T-cell (primary cell): ENCODE measurements around the gene CHRNB2. TPM values are rescaled to one million over a fixed set of nuclear protein-coding genes. Genes with fewer than 3 reads are reported as not detected.

Experiments used
- ATAC-seq, 4 experiments: fragments of 200-7000 bp in 3 of 4; fragments of 150-1000 bp in 1 of 4; cut with Tn5 transposase; replicated peaks in 1 of 4; 1 replicate in 3 of 4; 2 replicates in 1 of 4; pipeline ENCODE4 v1.10.0; 2021; ENCODE audit warnings: moderate library complexity in 3 of 4, mild to moderate bottlenecking in 2 of 4, moderate number of reproducible peaks in 1 of 4
- CTCF ChIA-PET, 2 donors: fragments of 300-600 bp; sonication (Branson Sonifier 250); formaldehyde crosslinking; loops; one replicate each; lab custom pipeline; 2022; ENCODE audit warnings: antibody characterized with exemption in 2 of 2; lab: Charles Lee
- POLR2A ChIA-PET, 2 donors: fragments of 300-600 bp; sonication (Branson Sonifier 250); formaldehyde crosslinking; loops; one replicate each; lab custom pipeline; 2022; ENCODE audit warnings: antibody characterized with exemption in 2 of 2; lab: Charles Lee
- DNase-seq, 35 experiments: peaks; one replicate each; pipeline versions ENCODE4 v3.0.0 to v3.0.0-alpha.2; 2013 to 2023
- H3K27ac ChIP-seq: one replicate; pipeline ENCODE4 v1.5.1; 2013; ENCODE audit warnings: low read length
- H3K27me3 ChIP-seq, 2 experiments: replicated peaks in 1 of 2; 1 replicate in 1 of 2; 2 replicates in 1 of 2; pipeline versions ENCODE4 v1.6.1 to v1.7.0; 2013; ENCODE audit warnings: low read length in 1 of 2, mixed read lengths in 1 of 2; ENCODE audit not compliant: control insufficient read depth in 2 of 2, insufficient read depth in 2 of 2; ENCODE audit errors: extremely low read depth in 1 of 2
- H3K36me3 ChIP-seq, 2 donors: 1 replicate in 1 of 2; 2 replicates in 1 of 2; pipeline versions ENCODE4 v1.6.1 to v1.7.0; 2013; ENCODE audit warnings: low read length in 1 of 2; ENCODE audit not compliant: control insufficient read depth in 2 of 2, insufficient read depth in 1 of 2; ENCODE audit errors: extremely low read depth in 1 of 2
- H3K4me1 ChIP-seq, 2 experiments: 1 replicate in 1 of 2; 2 replicates in 1 of 2; pipeline versions ENCODE4 v1.6.1 to v1.7.0; 2013; ENCODE audit warnings: low read length in 2 of 2, mixed read lengths in 1 of 2; ENCODE audit not compliant: insufficient read depth in 2 of 2, control insufficient read depth in 1 of 2; ENCODE audit errors: extremely low read depth in 1 of 2
- H3K4me3 ChIP-seq, 2 donors: 1 replicate in 1 of 2; 2 replicates in 1 of 2; pipeline versions ENCODE4 v1.5.1 to v1.7.0; 2013; ENCODE audit warnings: mild to moderate bottlenecking in 2 of 2, low read length in 1 of 2, moderate library complexity in 1 of 2; ENCODE audit not compliant: control insufficient read depth in 1 of 2; ENCODE audit errors: extremely low read depth in 1 of 2
- H3K9me3 ChIP-seq: 2 replicates; pipeline ENCODE4 v1.7.0; 2013
- H3K27ac Mint-ChIP-seq, 2 donors: one replicate each; pipeline ENCODE4 v1.8.0; 2020 to 2021; ENCODE audit warnings: mild to moderate bottlenecking in 2 of 2, mixed read lengths in 2 of 2
- H3K27me3 Mint-ChIP-seq, 2 donors: one replicate each; pipeline ENCODE4 v1.8.0; 2021 to 2022; ENCODE audit warnings: mixed read lengths in 2 of 2
- H3K36me3 Mint-ChIP-seq: one replicate; pipeline ENCODE4 v1.8.0; 2021; ENCODE audit warnings: mixed read lengths
- H3K4me1 Mint-ChIP-seq, 3 donors: one replicate each; pipeline ENCODE4 v1.8.0; 2020 to 2022; ENCODE audit warnings: mixed read lengths in 3 of 3, mild to moderate bottlenecking in 1 of 3
- H3K4me3 Mint-ChIP-seq, 3 donors: one replicate each; pipeline ENCODE4 v1.8.0; 2020 to 2022; ENCODE audit warnings: mild to moderate bottlenecking in 3 of 3, mixed read lengths in 3 of 3, moderate library complexity in 3 of 3
- H3K9me3 Mint-ChIP-seq, 3 donors: one replicate each; pipeline ENCODE4 v1.8.0; 2020 to 2022; ENCODE audit warnings: mixed read lengths in 3 of 3
- WGBS: methylation state at CpG from one replicate; pipeline ENCODE4 v1.1.5; 2013; ENCODE audit warnings: missing lambda C conversion rate; ENCODE audit not compliant: insufficient coverage; 5-methylcytosine and 5-hydroxymethylcytosine counted together
- total RNA-seq, 35 experiments: library from RNA in 6 of 35; stranded (reverse) in 6 of 35; fragments of 120-200 nt in 1 of 35; gene quantifications; one replicate each; pipeline versions ENCODE4 v1.2.1 to v1.2.4 and lab custom pipeline; 2013 to 2026

The CHRNB2 gene
- total RNA-seq, 5 donors from 2014 or later (not counting 1 experiment from before 2014, with no cell fraction given): 0.15 TPM; not detected in 4

DNA sequence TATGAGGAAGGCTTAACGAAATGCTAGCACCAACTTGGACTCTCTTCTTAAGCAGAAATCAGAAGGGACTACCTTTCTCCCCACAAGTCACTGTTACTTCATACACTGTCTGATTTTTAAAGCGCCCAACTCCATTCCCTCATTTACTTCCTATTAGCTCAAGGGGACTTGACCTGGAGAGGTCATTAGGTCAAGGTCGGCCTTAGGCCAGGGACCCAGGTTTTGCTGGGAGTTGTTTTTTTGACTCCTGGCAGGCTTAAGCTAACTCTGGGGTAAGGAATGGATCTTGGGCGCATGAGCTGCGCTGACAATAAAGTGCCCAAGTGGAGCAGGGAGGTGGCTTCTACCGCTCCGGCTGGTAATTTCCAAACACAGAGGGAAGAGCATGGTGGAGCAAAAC lies 23.6 kb downstream of the CHRNB2 start:
- no peak overlapping the region for H3K27ac ChIP-seq
- H3K9me3 ChIP-seq: no peaks in the 10 kb centered on the region
- peaks cover 0 to 14% (median 0%) of the 10 kb centered on the region in 3 donors for H3K4me1 Mint-ChIP-seq
- H3K4me1 ChIP-seq: no peaks in the 10 kb centered on the region
- peaks cover 26 to 96% of the 10 kb centered on the region in 2 donors for H3K36me3 ChIP-seq
- ChIA-PET POLR2A (interaction anchor here in 1 of 2 donors (0.6 kb wide), 1 partner anchor 356 kb away, joined by 4 read pairs; no protein-coding TSS in a partner anchor), CTCF (no interaction called here)
- H3K4me3 Mint-ChIP-seq: no peak overlapping the region
- H3K27ac Mint-ChIP-seq: no peak overlapping the region
- no peaks in the 10 kb centered on the region for H3K9me3 Mint-ChIP-seq
- H3K36me3 Mint-ChIP-seq: peaks cover 70% of the 10 kb centered on the region
- H3K4me3 ChIP-seq: no peak overlapping the region
- no peaks in the 10 kb centered on the region for H3K27me3 ChIP-seq
- WGBS: 100% methylated on average over 5 of the region's 7 CpGs
- no peak for ATAC-seq
- no peak for DNase-seq
- H3K27me3 Mint-ChIP-seq: no peaks in the 10 kb centered on the region

DNA sequence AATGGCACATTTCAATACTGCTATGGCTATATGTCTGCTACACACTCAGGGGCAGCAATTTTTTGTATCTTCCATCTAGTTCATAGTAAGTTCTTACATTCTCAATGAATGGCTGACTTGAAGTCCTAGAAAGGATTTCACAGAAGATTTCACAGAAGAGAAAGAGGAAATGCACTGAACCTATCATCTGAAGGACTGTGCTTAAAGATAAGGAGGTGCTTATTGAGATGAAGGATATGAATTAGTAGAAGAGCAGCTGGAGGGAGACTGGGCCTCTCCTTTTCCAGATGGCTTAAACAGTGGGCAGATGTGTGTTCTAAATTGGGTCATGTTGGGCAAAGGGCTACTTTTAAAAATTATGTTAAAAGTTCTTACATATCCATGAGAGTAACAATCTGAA lies 25.8 kb downstream of the CHRNB2 start:
- H3K9me3 ChIP-seq: no peaks in the 10 kb centered on the region
- H3K27ac ChIP-seq: no peak overlapping the region
- H3K27me3 Mint-ChIP-seq: no peaks in the 10 kb centered on the region
- POLR2A ChIA-PET: interaction anchor here (0.6 to 0.9 kb wide), 2 partner anchors 10 to 260 kb away, joined by 3 to 4 read pairs; no protein-coding TSS in a partner anchor
- no peak overlapping the region for H3K4me3 Mint-ChIP-seq
- H3K36me3 ChIP-seq: peaks cover 23 to 96% of the 10 kb centered on the region in 2 donors
- H3K4me3 ChIP-seq: no peak overlapping the region
- peaks cover 63% of the 10 kb centered on the region for H3K36me3 Mint-ChIP-seq
- no peaks in the 10 kb centered on the region for H3K4me1 ChIP-seq
- CTCF ChIA-PET: interaction anchor here in 1 of 2 donors (1.4 kb wide), 1 partner anchor 34 kb away, joined by 3 read pairs; no protein-coding TSS in a partner anchor
- ATAC-seq (no peak), DNase-seq (no peak)
- H3K4me1 Mint-ChIP-seq: peaks cover 2 to 19% (median 2%) of the 10 kb centered on the region in 3 donors
- H3K27ac Mint-ChIP-seq: no peak overlapping the region
- no peaks in the 10 kb centered on the region for H3K27me3 ChIP-seq
- no peaks in the 10 kb centered on the region for H3K9me3 Mint-ChIP-seq

DNA sequence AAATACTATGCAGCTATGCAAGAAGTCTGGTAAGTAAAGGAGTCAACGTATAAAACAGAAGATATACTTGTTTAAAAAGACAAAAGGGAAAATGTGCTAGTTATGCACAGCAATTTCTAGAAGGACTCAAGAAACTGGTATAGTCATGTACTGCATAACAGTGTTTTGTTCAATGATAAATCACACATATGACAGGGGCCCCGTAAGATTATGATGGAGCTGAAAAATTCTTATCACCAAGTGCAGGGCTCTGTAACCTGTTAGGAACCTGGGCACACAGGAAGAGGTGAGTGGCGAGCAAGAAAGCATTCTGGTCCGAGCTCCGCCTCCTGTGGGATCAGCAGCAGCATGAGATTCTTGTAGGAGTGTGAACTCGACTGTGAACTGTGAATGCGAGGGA lies 27.2 kb downstream of the CHRNB2 start:
- CTCF ChIA-PET: interaction anchor here in 1 of 2 donors (0.5 to 1.4 kb wide), 5 partner anchors 9 to 975 kb away, joined by 3 to 6 read pairs (median 3); no protein-coding TSS in a partner anchor

DNA sequence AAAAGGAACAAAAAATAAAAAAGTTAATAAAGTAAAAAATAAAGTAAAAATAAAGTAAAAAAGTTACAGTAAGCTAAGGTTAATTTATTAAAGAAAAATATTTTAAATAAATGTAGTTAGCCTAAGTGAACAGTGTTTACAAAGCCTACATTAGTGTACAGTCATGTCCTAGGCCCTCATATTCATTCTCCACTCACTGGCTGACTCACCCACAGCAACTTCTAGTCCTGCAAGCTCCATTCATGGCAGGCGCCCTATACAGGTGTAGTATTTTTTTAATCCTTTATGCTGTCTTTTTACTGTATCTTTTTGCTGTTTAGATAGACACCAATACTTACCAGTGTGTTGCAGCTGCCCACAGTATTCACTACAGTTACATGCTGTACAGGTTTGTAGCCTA lies 28.0 kb downstream of the CHRNB2 start:
- Mint-ChIP-seq H3K27me3 (no peaks in the 10 kb centered on the region), H3K27ac (no peak overlapping the region), H3K9me3 (no peaks in the 10 kb centered on the region), H3K4me3 (no peak overlapping the region), H3K36me3 (peaks cover 54% of the 10 kb centered on the region), H3K4me1 (peaks cover 17 to 33% (median 17%) of the 10 kb centered on the region in 3 donors)
- DNase-seq (no peak), ATAC-seq (no peak)
- Histone ChIP-seq H3K27me3 (no peaks in the 10 kb centered on the region), H3K36me3 (peaks cover 18 to 91% of the 10 kb centered on the region in 2 donors), H3K4me1 (peaks cover 0 to 14% of the 10 kb centered on the region in 2 experiments), H3K9me3 (no peaks in the 10 kb centered on the region), H3K4me3 (no peak overlapping the region), H3K27ac (no peak overlapping the region)
- ChIA-PET POLR2A (no interaction called here), CTCF (interaction anchor here in 1 of 2 donors (0.6 to 1.2 kb wide), 3 partner anchors 8 to 974 kb away, joined by 3 to 6 read pairs (median 3); no protein-coding TSS in a partner anchor)
- no CpG with 5 or more reads among the region's 1 CpG for WGBS

More for the DNA sequence above, 27.2 kb downstream of the CHRNB2 start:
- H3K27me3 ChIP-seq: no peaks in the 10 kb centered on the region
- H3K27me3 Mint-ChIP-seq: no peaks in the 10 kb centered on the region
- H3K9me3 ChIP-seq: no peaks in the 10 kb centered on the region
- no peak for ATAC-seq
- no peak overlapping the region for H3K27ac Mint-ChIP-seq
- H3K4me3 ChIP-seq: no peak overlapping the region
- WGBS: 88% methylated on average over 4 of the region's 7 CpGs
- POLR2A ChIA-PET: interaction anchor here in 1 of 2 donors (0.6 kb wide), 1 partner anchor 600 kb away, joined by 3 read pairs; no protein-coding TSS in a partner anchor
- H3K36me3 Mint-ChIP-seq: peaks cover 56% of the 10 kb centered on the region
- peaks cover 16 to 95% of the 10 kb centered on the region in 2 donors for H3K36me3 ChIP-seq
- peaks cover 0 to 6% of the 10 kb centered on the region in 2 experiments for H3K4me1 ChIP-seq
- no peak overlapping the region for H3K4me3 Mint-ChIP-seq
- peaks cover 9 to 25% (median 11%) of the 10 kb centered on the region in 3 donors for H3K4me1 Mint-ChIP-seq
- DNase-seq: no peak
- H3K27ac ChIP-seq: no peak overlapping the region
- H3K9me3 Mint-ChIP-seq: no peaks in the 10 kb centered on the region

DNA sequence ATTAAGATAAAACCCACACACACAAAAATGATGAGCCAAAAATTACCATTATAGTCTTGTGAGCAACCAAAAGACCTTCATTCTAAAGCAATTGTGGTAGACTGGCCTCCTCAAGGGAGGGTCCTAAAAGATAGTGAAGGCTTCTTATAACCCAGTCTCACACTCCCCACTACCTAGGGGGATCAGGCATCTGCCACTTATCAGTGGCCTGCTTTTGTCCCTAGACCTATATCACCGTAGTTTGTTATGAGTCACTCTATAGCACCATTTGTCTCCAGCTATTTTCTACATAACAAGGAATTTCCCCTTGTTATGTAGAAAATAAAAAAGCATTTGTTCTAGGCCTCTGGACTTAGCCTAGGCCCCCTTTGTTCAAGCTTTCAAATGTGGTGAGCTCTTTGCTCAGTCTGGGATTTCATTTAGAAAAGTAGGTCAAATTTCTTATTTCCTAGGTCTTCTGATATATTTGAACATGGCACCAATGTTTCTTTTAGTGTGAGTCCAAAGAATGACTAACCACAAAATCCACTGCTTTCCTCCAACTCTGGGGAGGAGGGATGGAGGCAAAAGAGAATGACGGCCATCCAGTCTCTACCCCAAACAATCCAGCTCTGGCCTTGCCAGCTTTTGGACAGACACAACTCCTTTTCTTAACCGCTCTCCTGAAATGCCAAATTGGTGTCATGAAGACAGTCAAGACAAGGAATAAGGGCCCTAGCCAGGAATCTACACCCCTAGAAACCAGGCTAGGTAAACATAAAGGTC lies 31.5 kb downstream of the CHRNB2 start:
- POLR2A ChIA-PET: no interaction called here
- CTCF ChIA-PET: no interaction called here
- peaks cover 48% of the 10 kb centered on the region for H3K36me3 Mint-ChIP-seq
- peaks cover 0 to 46% of the 10 kb centered on the region in 2 experiments for H3K4me1 ChIP-seq
- no peak for DNase-seq
- H3K4me3 Mint-ChIP-seq: no peak overlapping the region
- H3K27ac ChIP-seq: no peak overlapping the region
- peaks cover 49 to 56% (median 50%) of the 10 kb centered on the region in 3 donors for H3K4me1 Mint-ChIP-seq
- H3K4me3 ChIP-seq: no peak overlapping the region
- no peaks in the 10 kb centered on the region for H3K27me3 ChIP-seq
- no peaks in the 10 kb centered on the region for H3K9me3 Mint-ChIP-seq
- ATAC-seq: no peak
- peaks cover 18 to 88% of the 10 kb centered on the region in 2 donors for H3K36me3 ChIP-seq
- WGBS: 100% methylated on average over 1 of the region's 3 CpGs
- no peaks in the 10 kb centered on the region for H3K9me3 ChIP-seq
- no peaks in the 10 kb centered on the region for H3K27me3 Mint-ChIP-seq
- no peak overlapping the region for H3K27ac Mint-ChIP-seq

DNA sequence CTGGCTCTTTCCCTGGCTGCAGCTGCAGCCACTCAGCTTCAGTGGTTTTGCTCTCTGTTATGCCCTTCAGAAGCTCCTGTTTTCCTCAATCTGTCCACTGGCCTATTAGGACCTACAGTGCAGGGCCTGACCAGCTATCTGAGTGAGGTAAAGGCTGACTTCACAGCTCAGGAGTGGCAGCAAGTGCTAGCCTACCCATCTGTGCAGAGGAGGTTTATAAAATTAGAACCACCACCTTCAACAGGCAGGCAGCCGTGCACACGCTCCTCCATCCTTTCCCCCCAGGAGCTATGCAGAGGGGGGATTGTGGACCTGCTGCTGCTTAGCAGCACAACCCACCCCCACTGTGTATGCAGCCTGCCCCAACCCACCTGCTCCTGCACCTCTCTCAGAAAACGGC lies 32.1 kb downstream of the CHRNB2 start:
- Mint-ChIP-seq H3K4me1 (peaks cover 55 to 56% (median 56%) of the 10 kb centered on the region in 3 donors), H3K27me3 (no peaks in the 10 kb centered on the region), H3K9me3 (no peaks in the 10 kb centered on the region), H3K4me3 (peak overlapping the region in 1 of 3 donors; percentile 22), H3K36me3 (peaks cover 46% of the 10 kb centered on the region), H3K27ac (peak overlapping the region; percentile 44 to 52)
- peaks cover 15 to 82% of the 10 kb centered on the region in 2 donors for H3K36me3 ChIP-seq
- no CpG with 5 or more reads among the region's 3 CpGs for WGBS
- no peaks in the 10 kb centered on the region for H3K27me3 ChIP-seq
- no peak overlapping the region for H3K4me3 ChIP-seq
- H3K4me1 ChIP-seq: peaks cover 0 to 50% of the 10 kb centered on the region in 2 experiments
- ATAC-seq: no peak
- ChIA-PET CTCF (interaction anchor here in 1 of 2 donors (0.9 kb wide), 1 partner anchor 14 kb away, joined by 3 read pairs; no protein-coding TSS in a partner anchor), POLR2A (no interaction called here)
- no peak for DNase-seq
- no peak overlapping the region for H3K27ac ChIP-seq
- H3K9me3 ChIP-seq: no peaks in the 10 kb centered on the region
